ENCODE measurements around the gene LPP.

The LPP gene

GRCh38 chr3:188323067-188323842 is 169.3 kb downstream of the LPP start:
- Histone ChIP-seq H3K4me3 (ENCODE audit: low read depth, low read length, poor library complexity, severe bottlenecking) (no peak overlapping the region), H2AFZ (ENCODE audit: low read length) (no peak overlapping the region), H3K27me3 (ENCODE audit: insufficient read depth, low read length) (no peaks in the 10 kb centered on the region), H3K9me3 (ENCODE audit: low read length) (no peaks in the 10 kb centered on the region), H3K4me1 (ENCODE audit: insufficient read depth, low read length, severe bottlenecking) (peaks cover 8% of the 10 kb centered on the region), H3K9me2 (ENCODE audit: low read depth, low read length) (no peaks in the 10 kb centered on the region), H3F3A (ENCODE audit: insufficient read depth, low read length) (no peaks in the 10 kb centered on the region), H3K36me3 (ENCODE audit: insufficient read depth, low read length) (no peaks in the 10 kb centered on the region), H3K27ac (ENCODE audit: low read depth, low read length, poor library complexity, severe bottlenecking) (no peak overlapping the region), H3K4me2 (ENCODE audit: low read length) (no peak overlapping the region), H3K9ac (ENCODE audit: low read length) (no peak overlapping the region), H3K79me2 (ENCODE audit: insufficient read depth, low read length) (no peaks in the 10 kb centered on the region), H4K20me1 (ENCODE audit: insufficient read depth, low read length) (no peaks in the 10 kb centered on the region)
- TF ChIP-seq CTCF (IDR thresholded peaks at IDR 0.05; ENCODE audit: low read length) (no peak), EZH2 (IDR thresholded peaks at IDR 0.05; ENCODE audit: borderline replicate concordance, low read length) (no peak)

DNA sequence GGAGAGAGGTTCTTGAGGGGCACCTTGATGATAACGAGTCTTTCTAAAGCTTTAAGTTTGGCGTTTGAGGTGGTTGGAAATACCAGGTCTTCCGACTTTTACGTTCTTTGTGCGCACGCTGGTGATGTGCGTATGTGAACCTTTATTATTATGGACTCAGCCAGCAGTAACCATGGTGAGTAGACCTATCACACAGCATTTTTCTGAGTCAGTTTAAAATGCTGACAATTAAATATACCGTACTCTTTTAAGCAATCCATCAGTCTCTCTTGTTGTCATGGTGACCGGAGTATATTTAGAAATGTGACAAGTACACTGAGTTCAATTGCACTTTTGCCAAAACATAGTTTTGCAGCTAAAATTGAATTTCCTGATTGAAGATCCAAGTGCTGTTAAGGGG is 172.2 kb downstream of the LPP start:
- Histone ChIP-seq H4K20me1 (ENCODE audit: insufficient read depth, low read length) (no peaks in the 10 kb centered on the region), H3K4me2 (ENCODE audit: low read length) (no peak overlapping the region), H3F3A (ENCODE audit: insufficient read depth, low read length) (no peaks in the 10 kb centered on the region), H3K36me3 (ENCODE audit: insufficient read depth, low read length) (no peaks in the 10 kb centered on the region), H3K27ac (ENCODE audit: low read depth, low read length, poor library complexity, severe bottlenecking) (no peak overlapping the region), H3K4me3 (ENCODE audit: low read depth, low read length, poor library complexity, severe bottlenecking) (no peak overlapping the region), H3K9ac (ENCODE audit: low read length) (no peak overlapping the region), H2AFZ (ENCODE audit: low read length) (no peak overlapping the region), H3K9me2 (ENCODE audit: low read depth, low read length) (no peaks in the 10 kb centered on the region), H3K9me3 (ENCODE audit: low read length) (no peaks in the 10 kb centered on the region), H3K27me3 (ENCODE audit: insufficient read depth, low read length) (no peaks in the 10 kb centered on the region), H3K4me1 (ENCODE audit: insufficient read depth, low read length, severe bottlenecking) (peaks cover 8% of the 10 kb centered on the region), H3K79me2 (ENCODE audit: insufficient read depth, low read length) (no peaks in the 10 kb centered on the region)
- no peak for TF ChIP-seq EZH2 (IDR thresholded peaks at IDR 0.05; ENCODE audit: borderline replicate concordance, low read length)
- TF ChIP-seq CTCF (IDR thresholded peaks at IDR 0.05; ENCODE audit: low read length): no peak

DNA sequence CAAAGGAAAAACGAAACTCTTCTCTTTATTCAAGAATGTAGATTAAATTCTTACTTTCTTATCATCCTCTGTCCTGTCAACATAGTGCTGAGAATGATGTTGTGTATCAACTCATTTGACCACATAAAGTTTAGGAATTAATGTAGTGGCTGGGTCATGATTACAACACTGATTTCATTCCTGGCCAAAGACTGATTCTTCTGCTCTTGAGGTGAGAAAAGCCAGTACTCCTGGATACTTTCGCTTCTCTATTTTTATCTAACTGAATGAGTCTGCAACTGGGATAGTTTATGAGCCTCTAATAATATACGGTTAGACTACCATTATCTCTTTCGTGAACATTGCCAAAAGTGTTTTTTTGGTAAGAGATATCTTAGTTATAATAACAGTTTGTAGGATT is 173.0 kb downstream of the LPP start:
- Histone ChIP-seq H3K27ac (ENCODE audit: low read depth, low read length, poor library complexity, severe bottlenecking) (no peak overlapping the region), H4K20me1 (ENCODE audit: insufficient read depth, low read length) (no peaks in the 10 kb centered on the region), H3F3A (ENCODE audit: insufficient read depth, low read length) (no peaks in the 10 kb centered on the region), H3K9me2 (ENCODE audit: low read depth, low read length) (no peaks in the 10 kb centered on the region), H3K79me2 (ENCODE audit: insufficient read depth, low read length) (no peaks in the 10 kb centered on the region), H3K9ac (ENCODE audit: low read length) (no peak overlapping the region), H2AFZ (ENCODE audit: low read length) (no peak overlapping the region), H3K4me2 (ENCODE audit: low read length) (no peak overlapping the region), H3K9me3 (ENCODE audit: low read length) (no peaks in the 10 kb centered on the region), H3K27me3 (ENCODE audit: insufficient read depth, low read length) (no peaks in the 10 kb centered on the region), H3K4me3 (ENCODE audit: low read depth, low read length, poor library complexity, severe bottlenecking) (no peak overlapping the region), H3K36me3 (ENCODE audit: insufficient read depth, low read length) (no peaks in the 10 kb centered on the region), H3K4me1 (ENCODE audit: insufficient read depth, low read length, severe bottlenecking) (peaks cover 8% of the 10 kb centered on the region)
- no peak for TF ChIP-seq EZH2 (IDR thresholded peaks at IDR 0.05; ENCODE audit: borderline replicate concordance, low read length)
- TF ChIP-seq CTCF (IDR thresholded peaks at IDR 0.05; ENCODE audit: low read length): no peak
